H9 (cell line): ENCODE data around the gene PGA4. TPM values are rescaled to one million over a fixed set of nuclear protein-coding genes. Genes with fewer than 3 reads are reported as not detected.
"Not testable (repeated sequence)": the region's sequence is repeated elsewhere in the genome, so short reads cannot be mapped to it uniquely, and the experiment has no call there.

Experiments
- DNase-seq: peaks from one replicate; pipeline ENCODE4 v3.0.0-alpha.2; 2017
- H2AFZ ChIP-seq: one replicate; pipeline ENCODE4 v1.6.1; 2013; ENCODE audit warnings: mild to moderate bottlenecking, low read length, control low read depth, moderate library complexity
- H2AK5ac ChIP-seq: 2 replicates; pipeline ENCODE4 v1.6.1; 2013; ENCODE audit warnings: low read length, control low read depth, mixed read lengths; ENCODE audit not compliant: insufficient read length
- H2BK120ac ChIP-seq: one replicate; pipeline ENCODE4 v1.6.1; 2013; ENCODE audit warnings: low read depth, mild to moderate bottlenecking, low read length, control low read depth, inconsistent platforms; ENCODE audit not compliant: poor library complexity, severe bottlenecking
- H2BK12ac ChIP-seq: 2 replicates; pipeline ENCODE4 v1.6.1; 2013; ENCODE audit warnings: low read length, control low read depth, mixed read lengths, low read depth; ENCODE audit not compliant: insufficient read length
- H2BK15ac ChIP-seq: 2 replicates; pipeline ENCODE4 v1.6.1; 2013; ENCODE audit warnings: low read depth, low read length, control low read depth
- H2BK20ac ChIP-seq: one replicate; pipeline ENCODE4 v1.6.1; 2013; ENCODE audit warnings: low read depth, mild to moderate bottlenecking, low read length, control low read depth, inconsistent platforms; ENCODE audit not compliant: poor library complexity, severe bottlenecking
- H2BK5ac ChIP-seq: 2 replicates; pipeline ENCODE4 v1.6.1; 2013; ENCODE audit warnings: low read length, control low read depth, mixed read lengths; ENCODE audit not compliant: insufficient read length
- H3K14ac ChIP-seq: 2 replicates; pipeline ENCODE4 v1.6.1; 2013; ENCODE audit warnings: low read length, control low read depth; ENCODE audit not compliant: insufficient read depth
- H3K18ac ChIP-seq: 2 replicates; pipeline ENCODE4 v1.6.1; 2013; ENCODE audit warnings: low read depth, mild to moderate bottlenecking, mixed read lengths, low read length, control low read depth; ENCODE audit not compliant: insufficient read length
- H3K23ac ChIP-seq: 2 replicates; pipeline ENCODE4 v1.6.1; 2013; ENCODE audit warnings: low read length, control low read depth, mixed read lengths, low read depth; ENCODE audit not compliant: insufficient read length
- H3K23me2 ChIP-seq: 2 replicates; pipeline ENCODE4 v1.6.1; 2013; ENCODE audit warnings: low read depth, mild to moderate bottlenecking, mixed read lengths, low read length, control low read depth; ENCODE audit not compliant: insufficient read length, poor library complexity, severe bottlenecking
- H3K27ac ChIP-seq: 2 replicates; pipeline ENCODE4 v1.5.1; 2013; ENCODE audit warnings: low read length, control low read depth, mixed read lengths, low read depth; ENCODE audit not compliant: insufficient read length
- H3K27me3 ChIP-seq: 2 replicates; pipeline ENCODE4 v1.6.1; 2013; ENCODE audit warnings: low read length, control low read depth, inconsistent platforms; ENCODE audit not compliant: insufficient read depth
- H3K4ac ChIP-seq: 2 replicates; pipeline ENCODE4 v1.6.1; 2013; ENCODE audit warnings: low read depth, mild to moderate bottlenecking, control low read depth, inconsistent platforms, low read length, moderate library complexity
- H3K4me1 ChIP-seq: 2 replicates; pipeline ENCODE4 v1.6.1; 2013; ENCODE audit warnings: low read length, control low read depth, inconsistent platforms; ENCODE audit not compliant: insufficient read depth
- H3K4me2 ChIP-seq: 2 replicates; pipeline ENCODE4 v1.6.1; 2013; ENCODE audit warnings: low read length, control low read depth, mixed read lengths; ENCODE audit not compliant: insufficient read length, insufficient read depth
- H3K56ac ChIP-seq: 2 replicates; pipeline ENCODE4 v1.6.1; 2013; ENCODE audit warnings: low read depth, mild to moderate bottlenecking, mixed read lengths, low read length, control low read depth; ENCODE audit not compliant: insufficient read length
- H3K79me1 ChIP-seq: 2 replicates; pipeline ENCODE4 v1.6.1; 2013; ENCODE audit warnings: low read depth, mild to moderate bottlenecking, moderate library complexity, low read length, control low read depth, inconsistent platforms; ENCODE audit not compliant: insufficient read depth, poor library complexity, severe bottlenecking
- H3K79me2 ChIP-seq: 2 replicates; pipeline ENCODE4 v1.6.1; 2013; ENCODE audit warnings: low read length, control low read depth, inconsistent platforms; ENCODE audit not compliant: insufficient read depth
- H3K9ac ChIP-seq: 2 replicates; pipeline ENCODE4 v1.6.1; 2013; ENCODE audit warnings: low read length, control low read depth, mixed read lengths; ENCODE audit not compliant: insufficient read length; ENCODE audit errors: extremely low read depth
- H3K9me3 ChIP-seq: one replicate; pipeline ENCODE4 v1.6.1; 2013; ENCODE audit warnings: low read depth, low read length, inconsistent platforms; ENCODE audit not compliant: control insufficient read depth
- H3T11ph ChIP-seq: one replicate; pipeline ENCODE4 v1.6.1; 2013; ENCODE audit warnings: mild to moderate bottlenecking, low read length, control low read depth, inconsistent platforms
- H4K20me1 ChIP-seq: one replicate; pipeline ENCODE4 v1.6.1; 2013; ENCODE audit not compliant: control insufficient read depth, insufficient read length, insufficient read depth
- H4K5ac ChIP-seq: 2 replicates; pipeline ENCODE4 v1.6.1; 2013; ENCODE audit warnings: low read depth, mild to moderate bottlenecking, mixed read lengths, low read length, control low read depth; ENCODE audit not compliant: insufficient read length
- H4K8ac ChIP-seq: replicated peaks from 2 replicates; pipeline ENCODE4 v1.6.1; 2013; ENCODE audit warnings: low read length, control low read depth, mixed read lengths, low read depth; ENCODE audit not compliant: insufficient read length
- H4K91ac ChIP-seq: 2 replicates; pipeline ENCODE4 v1.6.1; 2013; ENCODE audit warnings: low read depth, mild to moderate bottlenecking, moderate library complexity, mixed read lengths, low read length, control low read depth; ENCODE audit not compliant: insufficient read length
- H3K27ac Mint-ChIP-seq, 3 experiments: 2 replicates in 2 of 3; 3 replicates in 1 of 3; pipeline ENCODE4 v1.8.0; 2020 to 2021; ENCODE audit warnings: mixed read lengths in 3 of 3, mild to moderate bottlenecking in 1 of 3, moderate library complexity in 1 of 3
- H3K27me3 Mint-ChIP-seq: 2 replicates; pipeline ENCODE4 v1.8.0; 2021; ENCODE audit warnings: low read depth, mild to moderate bottlenecking, moderate library complexity, mixed read lengths
- H3K36me3 Mint-ChIP-seq, 3 experiments: 2 replicates in 2 of 3; 3 replicates in 1 of 3; pipeline ENCODE4 v1.8.0; 2020 to 2021; ENCODE audit warnings: low read depth in 3 of 3, mixed read lengths in 3 of 3; ENCODE audit not compliant: insufficient read depth in 1 of 3
- H3K4me1 Mint-ChIP-seq, 2 experiments: 2 replicates each; pipeline ENCODE4 v1.8.0; 2020; ENCODE audit warnings: mixed read lengths in 2 of 2
- H3K4me3 Mint-ChIP-seq, 2 experiments: 2 replicates in 1 of 2; 3 replicates in 1 of 2; pipeline ENCODE4 v1.8.0; 2020 to 2021; ENCODE audit warnings: mild to moderate bottlenecking in 2 of 2, mixed read lengths in 2 of 2, moderate library complexity in 1 of 2
- H3K9me3 Mint-ChIP-seq, 2 experiments: 2 replicates in 1 of 2; 3 replicates in 1 of 2; pipeline ENCODE4 v1.8.0; 2020; ENCODE audit warnings: mild to moderate bottlenecking in 2 of 2, mixed read lengths in 2 of 2, moderate library complexity in 1 of 2
- WGBS: extraction: QIAGEN DNeasy Blood & Tissue Kit; methylation state at CpG from one replicate; pipeline ENCODE4 v1.1.7; 2013; ENCODE audit warnings: missing lambda C conversion rate, low lambda C conversion rate, mixed read lengths; ENCODE audit not compliant: insufficient read length; ENCODE audit errors: extremely low coverage; 5-methylcytosine and 5-hydroxymethylcytosine counted together
- long read RNA-seq: library from polyadenylated mRNA; unstranded; transcript quantifications from one replicate; pipeline ENCODE4 v2.0.0, GENCODE V29; 2020
- total RNA-seq: library from RNA; stranded (reverse); gene quantifications from 2 replicates; pipeline ENCODE4 v1.2.1, GENCODE V29; 2021

Gene PGA4
- total RNA-seq: not detected in 2 replicates
- long read RNA-seq, partial matches to known transcripts: 0 of 1 reads
- long read RNA-seq, other reads (novel, unspliced or antisense): 0 of 1 reads

GRCh38 chr11:61222047-61222446 lies at the start of gene PGA4:
TSS of gene PGA4 (plus strand) at chr11:61222347. CDS start at chr11:61222401, 54 bp downstream.
- not testable (repeated sequence) for H4K20me1 ChIP-seq, H3K36me3 Mint-ChIP-seq, H4K8ac ChIP-seq, H3K23me2 ChIP-seq, H3K4me1 ChIP-seq, H3K4ac ChIP-seq, H3K56ac ChIP-seq, H3K23ac ChIP-seq, DNase-seq, H3K4me2 ChIP-seq, H3K79me2 ChIP-seq, H2BK20ac ChIP-seq, H3K27ac ChIP-seq, H3K9ac ChIP-seq, H3K79me1 ChIP-seq, H4K5ac ChIP-seq, H2BK120ac ChIP-seq, H2BK5ac ChIP-seq, H3K18ac ChIP-seq, H2BK12ac ChIP-seq, H3K9me3 ChIP-seq, H3K27ac Mint-ChIP-seq, H3K27me3 ChIP-seq, H3K9me3 Mint-ChIP-seq, H3K4me3 Mint-ChIP-seq, H2AK5ac ChIP-seq, H3K4me1 Mint-ChIP-seq, H3K14ac ChIP-seq, H3T11ph ChIP-seq, H2AFZ ChIP-seq, H3K27me3 Mint-ChIP-seq, H2BK15ac ChIP-seq, H4K91ac ChIP-seq
- WGBS: no CpG with 5 or more reads among the region's 8 CpGs
